OCI-LY3 (cell line): Measurements from ENCODE around the gene MACROD2.

ENCODE experiments used
- H2AFZ ChIP-seq: fragments of 200-600, 300-600 bp; shearing (Covaris generic); 2 replicates; pipeline ENCODE4 v1.6.0; 2014; ENCODE audit warnings: antibody characterized with exemption, low read depth, low read length
- H3K27ac ChIP-seq: fragments of 200-600, 300-600 bp; sonication (generic); 2 replicates; pipeline ENCODE4 v1.5.1; 2014; ENCODE audit warnings: mild to moderate bottlenecking, low read length, moderate library complexity, mixed read lengths
- H3K27me3 ChIP-seq: fragments of 200-600, 300-600 bp; sonication (generic); 2 replicates; pipeline ENCODE4 v1.6.1; 2014; ENCODE audit warnings: low read depth, low read length, mixed read lengths
- H3K36me3 ChIP-seq: fragments of 200-600, 300-600 bp; sonication (generic); replicated peaks from 2 replicates; pipeline ENCODE3; 2014; ENCODE audit warnings: low read depth, low read length, mixed read lengths
- H3K4me1 ChIP-seq: fragments of 300-600, 200-600 bp; sonication (generic); 2 replicates; pipeline ENCODE4 v1.6.1; 2014; ENCODE audit warnings: low read length, mixed read lengths
- H3K4me2 ChIP-seq: fragments of 200-600, 300-600 bp; sonication (generic); 2 replicates; pipeline ENCODE4 v1.6.1; 2014; ENCODE audit warnings: low read length, mixed read lengths
- H3K4me3 ChIP-seq: fragments of 300-600, 200-600 bp; sonication (generic); 2 replicates; pipeline ENCODE4 v1.5.1; 2014; ENCODE audit warnings: antibody characterized with exemption, mild to moderate bottlenecking, low read length, moderate library complexity
- H3K79me2 ChIP-seq: fragments of 300-600, 200-600 bp; shearing (Covaris generic); 2 replicates; pipeline ENCODE4 v1.6.1; 2014; ENCODE audit warnings: mild to moderate bottlenecking, low read length, mixed read lengths
- H3K9ac ChIP-seq: fragments of 300-600, 200-600 bp; shearing (Covaris generic); 2 replicates; pipeline ENCODE4 v1.6.0; 2014; ENCODE audit warnings: mild to moderate bottlenecking, low read length, moderate library complexity
- H3K9me3 ChIP-seq: fragments of 200-600, 300-600 bp; shearing (Covaris generic); 2 replicates; pipeline ENCODE4 v1.6.1; 2014; ENCODE audit warnings: low read length, mixed read lengths; ENCODE audit not compliant: insufficient read depth
- H4K20me1 ChIP-seq: fragments of 200-600, 300-600 bp; sonication (generic); 2 replicates; pipeline ENCODE4 v1.6.1; 2016; ENCODE audit warnings: low read length, mixed read lengths; ENCODE audit not compliant: insufficient read depth
- CTCF ChIP-seq: fragments of 200-600, 300-600 bp; sonication (generic); IDR thresholded peaks from 2 replicates; pipeline ENCODE4 v1.5.1; 2014; ENCODE audit warnings: antibody characterized with exemption, low read length, low read depth
- EZH2phosphoT487 ChIP-seq: fragments of 200-600 bp; shearing (Covaris generic); IDR thresholded peaks from 2 replicates; pipeline ENCODE4 v1.6.1; 2018; ENCODE audit warnings: antibody characterized with exemption, mixed run types, low read depth

Gene MACROD2

GRCh38 chr20:15256676-15257568, 1261.6 kb downstream of the MACROD2 start:
- Histone ChIP-seq H2AFZ (no peak overlapping the region), H3K4me3 (no peak overlapping the region), H3K27ac (no peak overlapping the region), H3K27me3 (no peaks in the 10 kb centered on the region), H3K4me2 (no peak overlapping the region), H3K9ac (no peak overlapping the region), H3K9me3 (no peaks in the 10 kb centered on the region), H3K4me1 (no peaks in the 10 kb centered on the region), H4K20me1 (no peaks in the 10 kb centered on the region), H3K79me2 (no peaks in the 10 kb centered on the region), H3K36me3 (no peaks in the 10 kb centered on the region)
- TF ChIP-seq EZH2phosphoT487 (no peak), CTCF (no peak)

- H3K27me3 ChIP-seq = no peaks in the 10 kb centered on the region
- no peaks in the 10 kb centered on the region for H3K79me2 ChIP-seq
- no peak overlapping the region for H3K4me3 ChIP-seq
- no peak overlapping the region for H3K9ac ChIP-seq
- TF ChIP-seq CTCF = no peak
- TF ChIP-seq EZH2phosphoT487 = no peak
- H2AFZ ChIP-seq = no peak overlapping the region
- H3K27ac ChIP-seq = no peak overlapping the region
- H3K4me2 ChIP-seq = no peak overlapping the region
- no peaks in the 10 kb centered on the region for H4K20me1 ChIP-seq
- H3K4me1 ChIP-seq = no peaks in the 10 kb centered on the region
- no peaks in the 10 kb centered on the region for H3K9me3 ChIP-seq
- H3K36me3 ChIP-seq = no peaks in the 10 kb centered on the region
Measured at GRCh38 chr20:15257569-15257870, 1262.2 kb downstream of the MACROD2 start.

GRCh38 chr20:15265581-15266309, 1270.4 kb downstream of the MACROD2 start:
- H3K4me3 ChIP-seq = no peak overlapping the region

More at GRCh38 chr20:15265581-15266309, 1270.4 kb downstream of the MACROD2 start:
- H3K27ac ChIP-seq = no peak overlapping the region
- H3K36me3 ChIP-seq = no peaks in the 10 kb centered on the region
- H3K9me3 ChIP-seq = no peaks in the 10 kb centered on the region
- peaks cover 43% of the 10 kb centered on the region for H3K4me1 ChIP-seq
- no peaks in the 10 kb centered on the region for H4K20me1 ChIP-seq
- H3K27me3 ChIP-seq = no peaks in the 10 kb centered on the region
- no peak overlapping the region for H3K4me2 ChIP-seq
- no peak overlapping the region for H2AFZ ChIP-seq
- TF ChIP-seq EZH2phosphoT487 = no peak
- peak; percentile 45 for TF ChIP-seq CTCF
- H3K79me2 ChIP-seq = no peaks in the 10 kb centered on the region
- H3K9ac ChIP-seq = no peak overlapping the region
